H9 (cell line): ENCODE data around the gene PDZRN4. TPM values are rescaled to one million over a fixed set of nuclear protein-coding genes. Genes with fewer than 3 reads are reported as not detected.

Source experiments
- DNase-seq: peaks from one replicate; pipeline ENCODE4 v3.0.0-alpha.2; 2017
- H2AFZ ChIP-seq: one replicate; pipeline ENCODE4 v1.6.1; 2013; ENCODE audit warnings: mild to moderate bottlenecking, low read length, control low read depth, moderate library complexity
- H2AK5ac ChIP-seq: 2 replicates; pipeline ENCODE4 v1.6.1; 2013; ENCODE audit warnings: low read length, control low read depth, mixed read lengths; ENCODE audit not compliant: insufficient read length
- H2BK120ac ChIP-seq: one replicate; pipeline ENCODE4 v1.6.1; 2013; ENCODE audit warnings: low read depth, mild to moderate bottlenecking, low read length, control low read depth, inconsistent platforms; ENCODE audit not compliant: poor library complexity, severe bottlenecking
- H2BK12ac ChIP-seq: 2 replicates; pipeline ENCODE4 v1.6.1; 2013; ENCODE audit warnings: low read length, control low read depth, mixed read lengths, low read depth; ENCODE audit not compliant: insufficient read length
- H2BK15ac ChIP-seq: 2 replicates; pipeline ENCODE4 v1.6.1; 2013; ENCODE audit warnings: low read depth, low read length, control low read depth
- H2BK20ac ChIP-seq: one replicate; pipeline ENCODE4 v1.6.1; 2013; ENCODE audit warnings: low read depth, mild to moderate bottlenecking, low read length, control low read depth, inconsistent platforms; ENCODE audit not compliant: poor library complexity, severe bottlenecking
- H2BK5ac ChIP-seq: 2 replicates; pipeline ENCODE4 v1.6.1; 2013; ENCODE audit warnings: low read length, control low read depth, mixed read lengths; ENCODE audit not compliant: insufficient read length
- H3K14ac ChIP-seq: 2 replicates; pipeline ENCODE4 v1.6.1; 2013; ENCODE audit warnings: low read length, control low read depth; ENCODE audit not compliant: insufficient read depth
- H3K18ac ChIP-seq: 2 replicates; pipeline ENCODE4 v1.6.1; 2013; ENCODE audit warnings: low read depth, mild to moderate bottlenecking, mixed read lengths, low read length, control low read depth; ENCODE audit not compliant: insufficient read length
- H3K23ac ChIP-seq: 2 replicates; pipeline ENCODE4 v1.6.1; 2013; ENCODE audit warnings: low read length, control low read depth, mixed read lengths, low read depth; ENCODE audit not compliant: insufficient read length
- H3K23me2 ChIP-seq: 2 replicates; pipeline ENCODE4 v1.6.1; 2013; ENCODE audit warnings: low read depth, mild to moderate bottlenecking, mixed read lengths, low read length, control low read depth; ENCODE audit not compliant: insufficient read length, poor library complexity, severe bottlenecking
- H3K27ac ChIP-seq: 2 replicates; pipeline ENCODE4 v1.5.1; 2013; ENCODE audit warnings: low read length, control low read depth, mixed read lengths, low read depth; ENCODE audit not compliant: insufficient read length
- H3K27me3 ChIP-seq: 2 replicates; pipeline ENCODE4 v1.6.1; 2013; ENCODE audit warnings: low read length, control low read depth, inconsistent platforms; ENCODE audit not compliant: insufficient read depth
- H3K4ac ChIP-seq: 2 replicates; pipeline ENCODE4 v1.6.1; 2013; ENCODE audit warnings: low read depth, mild to moderate bottlenecking, control low read depth, inconsistent platforms, low read length, moderate library complexity
- H3K4me1 ChIP-seq: 2 replicates; pipeline ENCODE4 v1.6.1; 2013; ENCODE audit warnings: low read length, control low read depth, inconsistent platforms; ENCODE audit not compliant: insufficient read depth
- H3K4me2 ChIP-seq: 2 replicates; pipeline ENCODE4 v1.6.1; 2013; ENCODE audit warnings: low read length, control low read depth, mixed read lengths; ENCODE audit not compliant: insufficient read length, insufficient read depth
- H3K56ac ChIP-seq: 2 replicates; pipeline ENCODE4 v1.6.1; 2013; ENCODE audit warnings: low read depth, mild to moderate bottlenecking, mixed read lengths, low read length, control low read depth; ENCODE audit not compliant: insufficient read length
- H3K79me1 ChIP-seq: 2 replicates; pipeline ENCODE4 v1.6.1; 2013; ENCODE audit warnings: low read depth, mild to moderate bottlenecking, moderate library complexity, low read length, control low read depth, inconsistent platforms; ENCODE audit not compliant: insufficient read depth, poor library complexity, severe bottlenecking
- H3K79me2 ChIP-seq: 2 replicates; pipeline ENCODE4 v1.6.1; 2013; ENCODE audit warnings: low read length, control low read depth, inconsistent platforms; ENCODE audit not compliant: insufficient read depth
- H3K9ac ChIP-seq: 2 replicates; pipeline ENCODE4 v1.6.1; 2013; ENCODE audit warnings: low read length, control low read depth, mixed read lengths; ENCODE audit not compliant: insufficient read length; ENCODE audit errors: extremely low read depth
- H3K9me3 ChIP-seq: one replicate; pipeline ENCODE4 v1.6.1; 2013; ENCODE audit warnings: low read depth, low read length, inconsistent platforms; ENCODE audit not compliant: control insufficient read depth
- H3T11ph ChIP-seq: one replicate; pipeline ENCODE4 v1.6.1; 2013; ENCODE audit warnings: mild to moderate bottlenecking, low read length, control low read depth, inconsistent platforms
- H4K20me1 ChIP-seq: one replicate; pipeline ENCODE4 v1.6.1; 2013; ENCODE audit not compliant: control insufficient read depth, insufficient read length, insufficient read depth
- H4K5ac ChIP-seq: 2 replicates; pipeline ENCODE4 v1.6.1; 2013; ENCODE audit warnings: low read depth, mild to moderate bottlenecking, mixed read lengths, low read length, control low read depth; ENCODE audit not compliant: insufficient read length
- H4K8ac ChIP-seq: replicated peaks from 2 replicates; pipeline ENCODE4 v1.6.1; 2013; ENCODE audit warnings: low read length, control low read depth, mixed read lengths, low read depth; ENCODE audit not compliant: insufficient read length
- H4K91ac ChIP-seq: 2 replicates; pipeline ENCODE4 v1.6.1; 2013; ENCODE audit warnings: low read depth, mild to moderate bottlenecking, moderate library complexity, mixed read lengths, low read length, control low read depth; ENCODE audit not compliant: insufficient read length
- H3K27ac Mint-ChIP-seq, 3 experiments: 2 replicates in 2 of 3; 3 replicates in 1 of 3; pipeline ENCODE4 v1.8.0; 2020 to 2021; ENCODE audit warnings: mixed read lengths in 3 of 3, mild to moderate bottlenecking in 1 of 3, moderate library complexity in 1 of 3
- H3K27me3 Mint-ChIP-seq: 2 replicates; pipeline ENCODE4 v1.8.0; 2021; ENCODE audit warnings: low read depth, mild to moderate bottlenecking, moderate library complexity, mixed read lengths
- H3K36me3 Mint-ChIP-seq, 3 experiments: 2 replicates in 2 of 3; 3 replicates in 1 of 3; pipeline ENCODE4 v1.8.0; 2020 to 2021; ENCODE audit warnings: low read depth in 3 of 3, mixed read lengths in 3 of 3; ENCODE audit not compliant: insufficient read depth in 1 of 3
- H3K4me1 Mint-ChIP-seq, 2 experiments: 2 replicates each; pipeline ENCODE4 v1.8.0; 2020; ENCODE audit warnings: mixed read lengths in 2 of 2
- H3K4me3 Mint-ChIP-seq, 2 experiments: 2 replicates in 1 of 2; 3 replicates in 1 of 2; pipeline ENCODE4 v1.8.0; 2020 to 2021; ENCODE audit warnings: mild to moderate bottlenecking in 2 of 2, mixed read lengths in 2 of 2, moderate library complexity in 1 of 2
- H3K9me3 Mint-ChIP-seq, 2 experiments: 2 replicates in 1 of 2; 3 replicates in 1 of 2; pipeline ENCODE4 v1.8.0; 2020; ENCODE audit warnings: mild to moderate bottlenecking in 2 of 2, mixed read lengths in 2 of 2, moderate library complexity in 1 of 2
- WGBS: extraction: QIAGEN DNeasy Blood & Tissue Kit; methylation state at CpG from one replicate; pipeline ENCODE4 v1.1.7; 2013; ENCODE audit warnings: missing lambda C conversion rate, low lambda C conversion rate, mixed read lengths; ENCODE audit not compliant: insufficient read length; ENCODE audit errors: extremely low coverage; 5-methylcytosine and 5-hydroxymethylcytosine counted together
- total RNA-seq: library from RNA; stranded (reverse); gene quantifications from 2 replicates; pipeline ENCODE4 v1.2.1, GENCODE V29; 2021
- TF ChIP-seq, protein P1 (sequence below): fragments of 200-600 bp; sonication (generic); conservative IDR thresholded peaks from 3 replicates; pipeline ENCODE4 v1.8.0; 2021; ENCODE audit warnings: antibody characterized with exemption, mild to moderate bottlenecking

The PDZRN4 gene
- total RNA-seq, 1 experiment from 2014 or later = not detected

DNA sequence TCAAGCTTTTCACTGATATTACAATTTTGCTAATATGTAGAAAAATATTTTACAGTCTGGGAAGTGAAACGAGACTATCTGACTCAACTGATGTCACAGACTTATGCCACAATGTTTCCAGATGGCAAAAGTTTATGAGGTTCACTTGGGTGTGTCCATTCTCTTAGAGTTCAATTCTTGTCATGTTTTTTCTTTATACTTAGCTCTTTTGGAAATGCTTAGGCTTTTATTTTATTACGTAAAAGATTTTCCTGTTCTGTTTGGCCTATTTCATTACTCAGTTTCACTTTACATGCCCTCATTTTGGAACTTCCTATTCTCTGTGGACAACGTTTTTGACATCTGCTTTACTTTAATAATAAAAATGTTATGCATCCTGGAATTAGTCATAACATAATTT, 2.1 kb upstream of the PDZRN4 start:
- Histone ChIP-seq H3K9me3 (no peaks in the 10 kb centered on the region), H4K8ac (no peak overlapping the region), H3K18ac (no peak overlapping the region), H3K9ac (no peak overlapping the region), H3K4ac (no peak overlapping the region), H2AFZ (no peak overlapping the region), H3K27me3 (peaks cover 32% of the 10 kb centered on the region), H3K23me2 (peaks cover 13% of the 10 kb centered on the region), H3K4me2 (no peak overlapping the region), H2BK15ac (no peak overlapping the region), H2AK5ac (no peak overlapping the region), H4K20me1 (no peaks in the 10 kb centered on the region), H2BK5ac (no peak overlapping the region), H4K5ac (no peak overlapping the region), H2BK20ac (no peak overlapping the region), H3K79me2 (no peaks in the 10 kb centered on the region), H2BK120ac (no peak overlapping the region), H3K27ac (no peak overlapping the region), H3K4me1 (no peaks in the 10 kb centered on the region), H3K56ac (no peak overlapping the region), H3K79me1 (no peaks in the 10 kb centered on the region), H4K91ac (no peak overlapping the region), H3K14ac (no peak overlapping the region), H3K23ac (no peak overlapping the region), H3T11ph (no peak overlapping the region), H2BK12ac (no peak overlapping the region)
- TF ChIP-seq, protein P1, sequence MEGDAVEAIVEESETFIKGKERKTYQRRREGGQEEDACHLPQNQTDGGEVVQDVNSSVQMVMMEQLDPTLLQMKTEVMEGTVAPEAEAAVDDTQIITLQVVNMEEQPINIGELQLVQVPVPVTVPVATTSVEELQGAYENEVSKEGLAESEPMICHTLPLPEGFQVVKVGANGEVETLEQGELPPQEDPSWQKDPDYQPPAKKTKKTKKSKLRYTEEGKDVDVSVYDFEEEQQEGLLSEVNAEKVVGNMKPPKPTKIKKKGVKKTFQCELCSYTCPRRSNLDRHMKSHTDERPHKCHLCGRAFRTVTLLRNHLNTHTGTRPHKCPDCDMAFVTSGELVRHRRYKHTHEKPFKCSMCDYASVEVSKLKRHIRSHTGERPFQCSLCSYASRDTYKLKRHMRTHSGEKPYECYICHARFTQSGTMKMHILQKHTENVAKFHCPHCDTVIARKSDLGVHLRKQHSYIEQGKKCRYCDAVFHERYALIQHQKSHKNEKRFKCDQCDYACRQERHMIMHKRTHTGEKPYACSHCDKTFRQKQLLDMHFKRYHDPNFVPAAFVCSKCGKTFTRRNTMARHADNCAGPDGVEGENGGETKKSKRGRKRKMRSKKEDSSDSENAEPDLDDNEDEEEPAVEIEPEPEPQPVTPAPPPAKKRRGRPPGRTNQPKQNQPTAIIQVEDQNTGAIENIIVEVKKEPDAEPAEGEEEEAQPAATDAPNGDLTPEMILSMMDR = no peak
- Mint-ChIP-seq H3K36me3 (no peaks in the 10 kb centered on the region; a peak in 1 of 7 replicates), H3K9me3 (0 out of 5 replicates have a peak, but pooled peaks cover 0 to 2% of the 10 kb centered on the region in 2 experiments), H3K4me3 (no peak overlapping the region), H3K27me3 (peaks cover 52% of the 10 kb centered on the region), H3K4me1 (peaks cover 17 to 20% of the 10 kb centered on the region in 2 experiments), H3K27ac (no peak overlapping the region)
- no peak for DNase-seq
- no CpG with 5 or more reads among the region's 3 CpGs for WGBS
